Islet of Langerhans (tissue), 1 donor: ENCODE measurements around the gene TNFRSF18.

ENCODE experiments used
- FAIRE-seq: peaks from one replicate; lab custom pipeline; 2011; peaks lifted over from hg19 to GRCh38; lab: Jason Lieb, UNC

TNFRSF18 gene

GRCh38 chr1:1240348-1240732 is 33.9 kb upstream of the TNFRSF18 start:
- FAIRE-seq: no peak

DNA sequence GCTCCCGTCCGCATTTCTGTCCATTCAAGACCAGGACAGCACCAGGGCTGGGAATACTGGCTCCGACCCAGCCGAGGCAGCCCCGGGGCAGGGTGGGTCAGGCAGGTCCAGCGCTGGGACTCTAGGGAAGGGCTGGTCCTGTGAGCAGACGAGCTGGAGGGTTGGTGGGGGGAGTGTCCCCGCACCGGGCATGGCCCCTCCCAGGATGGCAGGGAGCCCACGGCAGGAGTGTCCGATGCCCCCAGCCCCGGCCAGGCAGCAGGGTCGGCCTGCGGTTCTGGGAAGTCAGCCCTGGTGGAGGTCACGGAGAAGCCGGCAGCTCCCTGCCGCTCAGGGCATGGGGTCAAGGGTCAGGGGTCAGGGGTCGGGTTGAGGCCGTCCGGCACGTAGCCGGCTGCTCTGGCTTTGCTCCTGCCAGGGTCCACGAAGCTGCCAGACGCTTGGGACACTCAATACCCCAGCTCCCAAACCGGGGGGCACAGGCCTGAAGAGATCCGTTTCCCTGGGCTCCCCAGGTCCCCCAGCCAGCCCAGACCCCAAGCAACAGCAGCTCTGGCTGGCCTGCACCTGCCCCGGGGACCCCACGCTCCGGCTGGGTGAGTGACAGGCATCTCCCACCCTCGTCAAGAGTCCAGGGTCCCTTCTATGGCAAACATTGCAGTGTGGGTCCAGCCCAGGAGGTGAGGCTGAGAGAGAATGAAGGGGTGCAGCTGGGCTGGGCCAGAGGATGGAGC is 33.4 kb upstream of the TNFRSF18 start:
- FAIRE-seq: no peak

DNA sequence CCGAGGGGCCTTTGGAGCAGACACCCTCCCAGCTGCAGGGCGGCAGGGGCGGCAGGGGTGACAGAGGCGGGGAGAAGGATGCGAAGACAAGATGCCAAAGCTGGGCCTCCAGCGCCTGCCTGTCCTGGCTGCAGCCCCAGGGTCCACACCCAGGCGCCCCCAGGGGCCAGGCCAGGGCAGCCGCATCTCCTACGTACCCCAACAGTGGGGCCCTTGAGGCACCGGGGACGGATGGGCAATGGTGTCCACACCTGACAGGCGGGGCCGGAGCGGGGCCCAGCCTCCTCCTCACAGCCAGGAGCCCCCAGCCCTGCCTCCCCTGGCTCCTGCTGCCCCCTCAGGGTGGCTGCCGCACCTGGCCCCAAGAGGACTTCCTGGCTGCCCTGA is 32.8 kb upstream of the TNFRSF18 start:
- FAIRE-seq: no peak

GRCh38 chr1:1238702-1239178 is 32.3 kb upstream of the TNFRSF18 start:
- FAIRE-seq: no peak

GRCh38 chr1:1237874-1238701 is 31.7 kb upstream of the TNFRSF18 start:
- no peak for FAIRE-seq

DNA sequence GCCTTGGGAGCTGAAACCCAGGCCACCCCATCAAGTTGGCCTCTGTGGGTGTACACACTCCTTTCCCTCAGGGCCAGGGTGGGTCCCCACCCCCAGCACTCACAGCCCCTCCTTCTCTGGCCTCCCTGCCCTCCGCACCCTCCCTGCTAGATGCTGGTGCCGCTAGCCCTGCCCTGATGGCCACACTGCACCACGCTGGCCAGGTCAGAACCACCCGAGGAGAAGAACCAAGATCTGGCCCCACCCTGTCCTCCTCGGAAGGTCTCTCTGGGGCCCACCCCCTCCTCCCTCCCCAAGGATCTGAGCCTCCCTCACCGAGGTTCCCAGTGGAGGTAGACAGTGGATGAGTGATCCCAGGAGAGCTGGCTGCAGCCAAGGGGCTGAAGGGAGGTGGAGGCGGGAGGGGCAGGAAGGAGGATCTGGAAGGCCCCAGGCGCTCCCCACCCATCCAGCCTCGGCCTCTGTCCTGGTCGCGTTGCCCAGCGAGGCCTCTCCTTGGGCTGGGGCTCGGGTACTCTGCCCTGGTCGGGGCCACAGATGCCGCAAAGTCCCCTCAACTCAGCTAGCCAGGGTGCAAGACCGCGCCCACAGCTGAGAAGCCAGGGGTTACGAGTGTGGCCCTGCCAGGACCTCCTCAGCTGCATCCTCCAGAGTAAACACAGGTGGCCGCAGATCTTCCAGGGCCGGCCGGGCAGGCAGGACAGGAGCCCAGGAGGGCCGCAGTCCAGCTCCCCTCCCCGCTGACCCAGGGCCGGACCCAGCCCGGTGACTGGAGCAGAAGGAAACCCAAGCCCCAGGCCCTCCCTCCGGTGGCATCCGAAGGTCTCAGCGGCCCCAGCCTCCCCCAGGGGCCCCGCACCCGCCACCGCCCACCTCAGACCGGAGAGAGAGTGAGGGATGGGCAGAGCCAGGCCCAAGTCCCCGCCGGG is 30.8 kb upstream of the TNFRSF18 start:
- FAIRE-seq: no peak

GRCh38 chr1:1236176-1236763 is 29.9 kb upstream of the TNFRSF18 start:
- FAIRE-seq: no peak

DNA sequence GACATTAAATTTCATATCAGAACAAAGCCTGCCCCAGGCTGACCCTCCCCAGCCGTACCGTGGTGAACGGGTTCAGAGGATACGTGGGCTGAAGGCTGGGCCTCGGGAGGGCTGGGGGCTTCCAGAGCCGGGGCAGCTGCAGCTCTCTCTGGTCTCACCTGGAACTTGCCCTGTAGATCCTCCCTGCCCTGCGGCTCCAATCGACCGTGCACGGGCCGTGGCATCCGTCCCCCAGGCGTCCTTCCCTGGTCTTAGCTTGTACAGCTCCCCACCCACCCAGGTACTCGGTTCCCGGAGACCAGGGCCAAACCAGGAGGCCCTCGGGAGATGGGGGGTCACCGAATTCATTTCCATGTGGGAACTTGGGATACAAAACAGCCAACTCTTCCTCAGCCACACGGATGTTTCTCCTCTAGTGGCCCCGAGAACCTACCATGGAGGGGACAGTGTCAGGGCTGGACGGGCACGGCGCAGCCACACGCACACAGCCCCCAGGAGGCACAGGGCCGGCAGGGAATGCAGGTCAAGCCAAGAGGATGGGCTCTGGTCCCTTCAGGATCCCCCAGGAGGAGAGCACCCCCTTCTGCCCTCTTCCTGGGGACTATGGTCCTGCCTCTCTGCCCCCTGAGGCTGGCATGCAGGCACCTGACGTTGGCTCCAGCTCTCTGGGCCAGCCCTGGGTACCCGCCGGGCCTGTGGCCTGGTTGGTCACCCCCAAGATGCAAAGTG is 28.8 kb upstream of the TNFRSF18 start:
- FAIRE-seq: no peak

GRCh38 chr1:1234180-1234808 is 27.9 kb upstream of the TNFRSF18 start:
- FAIRE-seq: no peak

GRCh38 chr1:1233567-1233892 is 27.1 kb upstream of the TNFRSF18 start:
- no peak for FAIRE-seq

DNA sequence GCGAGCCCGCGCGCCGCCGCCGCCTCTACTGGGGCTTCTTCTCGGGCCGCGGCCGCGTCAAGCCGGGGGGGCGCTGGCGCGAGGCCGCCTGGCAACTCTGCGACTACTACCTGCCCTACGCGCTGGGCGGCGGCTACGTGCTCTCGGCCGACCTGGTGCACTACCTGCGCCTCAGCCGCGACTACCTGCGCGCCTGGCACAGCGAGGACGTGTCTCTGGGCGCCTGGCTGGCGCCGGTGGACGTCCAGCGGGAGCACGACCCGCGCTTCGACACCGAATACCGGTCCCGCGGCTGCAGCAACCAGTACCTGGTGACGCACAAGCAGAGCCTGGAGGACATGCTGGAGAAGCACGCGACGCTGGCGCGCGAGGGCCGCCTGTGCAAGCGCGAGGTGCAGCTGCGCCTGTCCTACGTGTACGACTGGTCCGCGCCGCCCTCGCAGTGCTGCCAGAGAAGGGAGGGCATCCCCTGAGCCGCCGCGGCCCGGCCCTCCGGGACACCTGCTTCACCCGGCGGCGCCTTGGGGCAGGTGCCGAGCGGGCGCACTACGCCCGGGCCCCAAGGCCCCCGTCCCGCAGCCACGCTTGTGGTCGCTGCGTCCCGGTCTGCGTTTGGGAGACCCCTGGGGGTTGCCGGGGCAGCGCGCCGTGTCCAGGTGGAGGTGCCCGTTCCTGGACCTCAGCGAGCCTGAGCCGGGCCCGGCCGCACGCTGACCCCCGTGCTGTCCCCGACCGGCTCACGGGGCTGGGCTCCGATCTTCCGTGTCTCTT is 26.6 kb upstream of the TNFRSF18 start:
- FAIRE-seq: no peak

GRCh38 chr1:1232208-1232795 is 25.9 kb upstream of the TNFRSF18 start, which contains the start of gene B3GALT6:
Gene B3GALT6, plus strand, starts transcription at chr1:1232237. Its CDS starts 42 bp downstream, at chr1:1232279.
- no peak for FAIRE-seq

DNA sequence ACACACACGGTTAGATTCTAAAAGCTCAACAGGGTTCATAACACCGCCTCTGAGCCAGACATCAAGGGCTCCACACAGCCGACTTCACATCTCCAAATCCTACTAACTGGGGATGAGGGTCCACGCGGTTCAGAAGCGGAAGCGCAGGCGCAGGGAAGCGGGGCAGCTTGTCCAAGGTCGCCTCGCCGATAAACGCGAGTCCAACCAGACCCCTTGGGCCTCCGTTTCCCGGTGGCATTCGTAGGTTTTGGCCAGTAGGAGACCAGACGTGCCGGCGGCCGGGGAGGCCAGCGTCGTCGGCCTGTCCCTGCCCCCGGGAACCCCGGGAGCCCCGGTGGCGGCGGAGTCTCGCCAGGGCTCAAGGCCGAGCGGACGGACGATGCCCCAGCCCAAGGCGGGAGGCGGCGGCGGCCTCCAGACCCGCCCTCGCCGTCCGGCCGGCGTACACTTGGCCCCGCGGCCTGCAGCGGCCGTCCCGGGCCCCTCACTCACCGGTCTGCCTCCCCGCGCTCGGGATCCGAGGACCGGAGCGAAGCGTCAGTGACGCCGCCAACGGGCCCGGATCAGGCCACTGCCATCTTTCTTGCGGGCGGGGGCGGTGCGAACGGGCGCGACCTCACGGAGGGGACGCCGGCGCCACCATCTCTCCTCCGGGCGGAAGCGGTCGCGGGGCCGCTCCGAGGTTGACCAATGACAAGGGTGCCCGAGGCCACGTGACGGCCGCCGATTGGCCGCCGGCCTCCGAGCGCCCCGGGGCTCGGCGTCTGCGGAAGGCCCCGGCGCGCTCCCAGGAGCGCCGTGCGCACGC is 25.2 kb upstream of the TNFRSF18 start, which contains the start of gene SDF4:
TSS of gene SDF4 (minus strand) at position 602 of the 808 bp plus-strand sequence. CDS start 3,229 bp downstream, outside the sequence.
- FAIRE-seq: no peak

GRCh38 chr1:1230656-1231399 is 24.4 kb upstream of the TNFRSF18 start:
- no peak for FAIRE-seq

DNA sequence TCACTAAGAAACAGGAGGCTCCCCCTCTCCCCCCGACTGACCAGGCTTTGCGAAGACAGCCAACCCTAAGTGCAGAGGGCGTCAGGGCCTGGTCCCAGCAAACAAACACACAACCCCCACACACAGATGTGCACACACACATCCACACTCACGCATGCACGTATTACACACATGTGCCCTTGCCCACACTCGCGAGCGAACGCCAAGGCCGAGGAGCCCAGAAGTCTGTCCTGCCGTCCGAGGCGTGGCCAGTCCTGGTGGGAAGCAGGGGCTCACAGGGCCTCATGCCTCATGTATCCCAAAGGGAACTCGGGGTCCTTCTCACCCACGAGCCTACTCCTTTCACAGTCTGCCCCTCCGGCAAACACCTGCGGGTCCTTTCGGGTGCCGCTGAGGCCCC is 23.4 kb upstream of the TNFRSF18 start:
- FAIRE-seq: no peak

DNA sequence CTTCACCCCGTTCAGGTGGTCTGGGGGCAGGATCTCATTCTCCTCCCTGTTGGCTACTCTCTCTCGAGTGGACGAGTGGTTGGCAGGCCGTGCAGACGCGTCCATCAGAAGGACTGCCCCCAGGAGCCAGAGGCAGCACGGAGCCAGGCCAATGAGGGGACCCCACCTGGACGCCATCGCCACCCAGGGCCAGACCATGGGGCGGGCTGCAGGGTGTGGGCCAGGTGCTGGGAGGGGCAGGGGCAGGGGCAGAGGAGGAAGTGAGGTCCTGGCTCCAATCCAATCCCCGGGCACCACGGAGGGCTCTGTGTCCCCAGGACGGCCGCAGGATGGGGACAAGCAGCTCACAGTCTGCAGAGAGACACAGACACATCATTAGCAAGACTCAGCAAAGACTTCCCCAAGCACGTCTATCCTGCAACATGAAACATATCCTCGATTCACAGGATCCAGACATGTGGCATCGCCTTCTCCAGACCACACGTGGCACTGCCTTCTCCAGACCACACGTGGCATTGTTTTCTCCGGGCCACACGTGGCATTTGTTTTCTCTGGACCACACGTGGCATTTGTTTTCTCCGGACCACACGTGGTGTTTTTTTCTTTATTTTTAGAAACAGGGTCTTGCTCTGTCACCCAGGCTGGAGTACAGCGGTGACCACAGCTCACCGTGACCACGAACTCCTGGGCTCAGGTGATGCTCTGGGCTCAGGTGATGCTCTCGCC is 22.4 kb upstream of the TNFRSF18 start:
- no peak for FAIRE-seq

DNA sequence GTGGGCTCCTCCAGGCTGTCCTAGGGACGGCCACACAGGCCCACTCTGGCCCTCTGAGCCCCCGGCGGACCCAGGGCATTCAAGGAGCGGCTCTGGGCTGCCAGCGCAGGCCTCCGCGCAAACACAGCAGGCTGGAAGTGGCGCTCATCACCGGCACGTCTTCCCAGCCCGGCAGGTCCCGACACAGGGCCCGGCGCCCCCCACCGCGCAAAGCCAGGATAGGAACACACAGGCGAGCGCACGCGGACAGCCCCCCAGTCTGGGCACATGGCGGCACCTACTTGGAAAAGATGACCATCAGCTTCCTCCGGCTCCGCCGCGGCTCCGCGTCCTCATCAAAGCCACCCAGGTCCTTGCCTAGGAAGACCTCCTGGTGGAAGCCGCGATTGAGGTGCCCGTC is 21.8 kb upstream of the TNFRSF18 start:
- no peak for FAIRE-seq
